Body of pancreas (tissue), 4 donors: ENCODE results near the gene YWHAB. TPM values are rescaled to one million over a fixed set of nuclear protein-coding genes. Genes with fewer than 3 reads are reported as not detected.

Experiments used
- ATAC-seq: fragments of 150-250 bp; one replicate; pipeline ENCODE4 v1.9.1; 2016
- DNase-seq, 4 donors: peaks; one replicate each; pipeline ENCODE4 v3.0.0-alpha.2; 2019
- H3K27ac ChIP-seq, 4 donors: fragments of 200-600 bp; sonication (generic); 1 replicate in 3 of 4; 2 replicates in 1 of 4; pipeline versions ENCODE4 v1.5.1 to v1.6.1; 2016 to 2019; ENCODE audit warnings: mild to moderate bottlenecking in 1 of 4, mixed read lengths in 1 of 4, moderate library complexity in 1 of 4
- H3K27me3 ChIP-seq, 2 donors: fragments of 200-600 bp; sonication (generic); one replicate each; pipeline ENCODE4 v1.6.0; 2016; ENCODE audit warnings: mild to moderate bottlenecking in 1 of 2
- H3K36me3 ChIP-seq, 2 donors: fragments of 200-600 bp; sonication (generic); replicated peaks in 1 of 2; 2 replicates each; pipeline ENCODE4 v1.5.1; 2016; ENCODE audit warnings: low read depth in 2 of 2; ENCODE audit not compliant: insufficient read depth in 1 of 2
- H3K4me1 ChIP-seq: fragments of 200-600 bp; sonication (generic); one replicate; pipeline ENCODE4 v1.6.0; 2016
- H3K4me3 ChIP-seq, 2 donors: fragments of 200-600 bp; sonication (generic); 1 replicate in 1 of 2; 2 replicates in 1 of 2; pipeline ENCODE4 v1.5.1; 2016 to 2019
- H3K9me3 ChIP-seq, 3 donors: fragments of 200-600 bp; sonication (generic); 1 replicate in 2 of 3; 2 replicates in 1 of 3; pipeline ENCODE4 v1.5.1; 2016
- CTCF ChIP-seq, 7 experiments: fragments of 450-650 bp in 4 of 7; fragments of 200-600 bp in 3 of 7; sonication (generic) in 3 of 7; IDR thresholded peaks; one replicate each; pipeline ENCODE4 v1.5.1; 2016 to 2019; ENCODE audit warnings: antibody characterized with exemption in 7 of 7
- POLR2A ChIP-seq, 3 donors: fragments of 450-650 bp; IDR thresholded peaks; one replicate each; pipeline ENCODE4 v1.6.1; 2016; ENCODE audit warnings: antibody characterized with exemption in 3 of 3, mild to moderate bottlenecking in 2 of 3
- WGBS, 2 donors: methylation state at CpG; one replicate each; pipeline ENCODE4 v1.1.5; 2017; 5-methylcytosine and 5-hydroxymethylcytosine counted together
- intact Hi-C: fragments of 100-400 bp; cut with DNase I; formaldehyde crosslinking; loops from one replicate; pipeline ENCODE4 v1.15.1; 2023
- total RNA-seq, 2 donors: library from RNA; depleted of rRNA; stranded (reverse); fragments of >200 nt; gene quantifications; one replicate each; pipeline ENCODE4 v1.1.0, GENCODE V29; 2016

The YWHAB gene
- total RNA-seq, 2 donors from 2014 or later: 49.3 to 64.9 TPM

GRCh38 chr20:44909872-44910689 is 24.6 kb downstream of the YWHAB start, which contains the start of gene PABPC1L:
TSS of gene PABPC1L (plus strand) at chr20:44910060. CDS start at chr20:44910144, 84 bp downstream.
- H3K4me3 ChIP-seq: peak within 1 kb of the TSS; percentile 46 to 83
- TF ChIP-seq POLR2A (IDR thresholded peaks at IDR 0.05) (peak in 2 of 3 donors; percentile 47 to 61), CTCF (IDR thresholded peaks at IDR 0.05) (no peak)
- H3K4me1 ChIP-seq: peaks cover 26% of the 10 kb centered on the region
- DNase-seq: peak; percentile 76 to 89 (median 82)
- H3K27ac ChIP-seq: peak within 1 kb of the TSS in 3 of 4 donors; percentile 40 to 66 (median 47)
- H3K27me3 ChIP-seq: no peaks in the 10 kb centered on the region
- 1 to 3% methylated on average over 13 to 57 of the region's 61 CpGs for WGBS, 2 donors
- intact Hi-C loops: no loop called here
- peak; percentile 89 for ATAC-seq
- peaks cover under 1 to 4% of the 10 kb centered on the region in 2 donors for H3K36me3 ChIP-seq
- no peaks in the 10 kb centered on the region for H3K9me3 ChIP-seq

DNA sequence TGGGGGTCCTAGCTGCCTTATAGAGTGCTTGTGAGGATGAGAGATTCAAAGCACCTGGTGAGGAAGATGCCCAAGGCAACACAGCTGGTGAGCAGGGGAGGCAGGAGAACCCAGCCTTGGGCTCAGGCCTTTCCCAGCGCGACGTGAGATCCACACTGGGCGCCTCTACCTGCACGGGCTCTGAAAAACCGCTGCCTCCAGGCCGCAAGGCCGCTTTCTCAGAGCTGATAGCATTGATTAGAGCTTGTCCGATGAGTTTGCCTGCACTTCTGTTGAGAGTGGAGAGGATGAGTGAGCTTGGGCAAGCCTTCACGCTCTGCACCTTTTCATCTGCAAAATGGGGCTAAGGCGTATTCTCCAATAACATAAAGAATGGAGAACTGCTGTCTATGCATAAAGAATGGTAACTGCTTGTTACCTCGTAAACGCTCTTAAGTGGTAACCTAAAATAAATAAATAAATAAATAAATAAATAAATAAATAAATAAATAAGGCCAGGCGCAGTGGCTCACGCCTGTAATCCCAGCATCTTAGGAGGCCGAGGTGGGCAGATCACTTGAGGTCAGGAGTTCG is 25.3 kb downstream of the YWHAB start:
- Histone ChIP-seq H3K4me3 (peak overlapping the region; percentile 46 to 83), H3K4me1 (peaks cover 26% of the 10 kb centered on the region), H3K9me3 (no peaks in the 10 kb centered on the region), H3K27me3 (no peaks in the 10 kb centered on the region), H3K36me3 (peaks cover 0 to 4% of the 10 kb centered on the region in 2 donors), H3K27ac (peak overlapping the region in 2 of 4 donors; percentile 27 to 40)
- ATAC-seq (no peak), DNase-seq (peak in 1 of 4 donors; percentile 15)
- no peak for TF ChIP-seq POLR2A (IDR thresholded peaks at IDR 0.05)
- no peak for TF ChIP-seq CTCF (IDR thresholded peaks at IDR 0.05)
- intact Hi-C loops: no loop called here
- WGBS, 2 donors: 40 to 52% methylated on average over 17 of the region's 17 CpGs

GRCh38 chr20:44911264-44911921 is 25.9 kb downstream of the YWHAB start:
- ATAC-seq: peak; percentile 67

GRCh38 chr20:44912189-44912588 is 26.7 kb downstream of the YWHAB start:
- Histone ChIP-seq H3K27ac (no peak overlapping the region), H3K36me3 (peaks cover 0 to 6% of the 10 kb centered on the region in 2 donors), H3K4me3 (no peak overlapping the region), H3K9me3 (no peaks in the 10 kb centered on the region), H3K4me1 (peaks cover 26% of the 10 kb centered on the region), H3K27me3 (no peaks in the 10 kb centered on the region)
- TF ChIP-seq POLR2A (IDR thresholded peaks at IDR 0.05) (no peak), CTCF (IDR thresholded peaks at IDR 0.05) (no peak)
- WGBS, 2 donors: 82 to 93% methylated on average over 2 of the region's 2 CpGs
- no peak for ATAC-seq
- no peak for DNase-seq
- intact Hi-C loops: no loop called here

More at GRCh38 chr20:44911264-44911921, 25.9 kb downstream of the YWHAB start:
- WGBS, 2 donors: 33 to 43% methylated on average over 21 of the region's 21 CpGs
- no peaks in the 10 kb centered on the region for H3K27me3 ChIP-seq
- intact Hi-C loops: no loop called here
- H3K9me3 ChIP-seq: no peaks in the 10 kb centered on the region
- peak; percentile 71 to 80 (median 75) for DNase-seq
- H3K27ac ChIP-seq: peak overlapping the region in 2 of 4 donors; percentile 16 to 27
- H3K4me3 ChIP-seq: no peak overlapping the region
- H3K4me1 ChIP-seq: peaks cover 26% of the 10 kb centered on the region
- peaks cover 0 to 2% of the 10 kb centered on the region in 2 donors for H3K36me3 ChIP-seq
- TF ChIP-seq POLR2A (IDR thresholded peaks at IDR 0.05) (no peak), CTCF (IDR thresholded peaks at IDR 0.05) (peak in 6 of 7 experiments; percentile 25 to 62 (median 54))
